GM10248 (cell line): Measurements from ENCODE around the gene SIGMAR1.

Experiments
- CTCF ChIA-PET: fragments of 300-600 bp; sonication (Branson Sonifier 250); formaldehyde crosslinking; extraction: SDS; loops from one replicate; lab custom pipeline; 2021; ENCODE audit warnings: antibody characterized with exemption; lab: Yijun Ruan, JAX
- POLR2A ChIA-PET: fragments of 350-650 bp; sonication (Branson Sonifier 250); formaldehyde crosslinking; extraction: SDS; loops from one replicate; lab custom pipeline; 2020; ENCODE audit warnings: antibody characterized with exemption; lab: Yijun Ruan, JAX
- DNase-seq: peaks from one replicate; pipeline ENCODE4 v3.0.0; 2012; ENCODE audit errors: extremely low spot score
- TF ChIP-seq, protein P1 (sequence below): IDR thresholded peaks from 2 replicates; pipeline ENCODE4 v1.5.1; 2012; ENCODE audit warnings: mild to moderate bottlenecking, low read depth; ENCODE audit errors: extremely low read depth, missing control alignments, control extremely low read depth

The SIGMAR1 gene

DNA sequence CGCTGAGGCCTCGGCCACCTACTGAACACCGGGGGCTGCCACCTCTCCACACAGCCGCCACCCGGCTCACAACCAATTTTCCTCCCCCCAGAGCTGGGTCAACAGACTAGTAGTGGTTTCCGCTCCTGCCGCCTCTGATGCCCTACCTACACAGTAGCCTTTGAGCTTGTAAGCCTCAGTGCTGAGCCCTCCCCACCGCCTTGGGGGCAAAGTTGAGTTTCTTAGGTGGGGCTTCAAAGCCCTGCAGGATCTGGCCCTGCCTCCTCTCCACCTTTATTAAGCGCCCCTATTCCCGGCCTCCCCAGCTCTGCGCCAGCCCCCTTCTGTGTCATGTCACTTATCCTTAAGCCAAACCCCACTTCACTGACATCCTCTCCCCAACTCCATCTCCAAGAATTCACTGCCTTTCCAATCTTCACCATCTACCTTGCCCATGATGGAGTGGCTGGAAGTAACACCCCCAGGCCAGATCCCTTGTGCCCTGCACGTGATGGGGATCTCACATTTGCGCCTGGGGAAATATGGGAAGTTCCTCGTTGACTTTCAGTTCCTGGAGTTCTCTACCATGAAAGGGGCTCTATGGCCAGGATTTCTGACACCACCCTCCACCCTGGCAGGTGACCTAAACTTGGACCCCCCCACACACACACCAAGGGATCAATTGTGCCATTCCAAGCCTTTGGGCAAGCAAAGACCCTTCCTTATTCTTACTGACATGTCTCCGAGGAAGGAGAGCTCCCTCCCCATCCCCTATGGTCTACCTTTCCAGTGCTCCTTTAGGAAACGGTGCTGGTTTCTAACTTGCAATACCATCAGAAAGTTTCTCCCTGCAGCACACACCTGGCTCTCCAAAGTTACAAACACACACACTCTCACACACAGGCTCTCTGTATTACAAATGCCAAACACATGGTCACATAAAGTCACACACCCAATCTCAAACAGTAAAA is 45.4 kb downstream of the SIGMAR1 start:
- CTCF ChIA-PET = interaction anchor here (0.6 to 5.1 kb wide), 47 partner anchors 8 to 969 kb away, joined by 3 to 46 read pairs (median 5); partner anchors contain the start of genes DCTN3, RPP25L and SIGMAR1
- TF ChIP-seq, protein P1, sequence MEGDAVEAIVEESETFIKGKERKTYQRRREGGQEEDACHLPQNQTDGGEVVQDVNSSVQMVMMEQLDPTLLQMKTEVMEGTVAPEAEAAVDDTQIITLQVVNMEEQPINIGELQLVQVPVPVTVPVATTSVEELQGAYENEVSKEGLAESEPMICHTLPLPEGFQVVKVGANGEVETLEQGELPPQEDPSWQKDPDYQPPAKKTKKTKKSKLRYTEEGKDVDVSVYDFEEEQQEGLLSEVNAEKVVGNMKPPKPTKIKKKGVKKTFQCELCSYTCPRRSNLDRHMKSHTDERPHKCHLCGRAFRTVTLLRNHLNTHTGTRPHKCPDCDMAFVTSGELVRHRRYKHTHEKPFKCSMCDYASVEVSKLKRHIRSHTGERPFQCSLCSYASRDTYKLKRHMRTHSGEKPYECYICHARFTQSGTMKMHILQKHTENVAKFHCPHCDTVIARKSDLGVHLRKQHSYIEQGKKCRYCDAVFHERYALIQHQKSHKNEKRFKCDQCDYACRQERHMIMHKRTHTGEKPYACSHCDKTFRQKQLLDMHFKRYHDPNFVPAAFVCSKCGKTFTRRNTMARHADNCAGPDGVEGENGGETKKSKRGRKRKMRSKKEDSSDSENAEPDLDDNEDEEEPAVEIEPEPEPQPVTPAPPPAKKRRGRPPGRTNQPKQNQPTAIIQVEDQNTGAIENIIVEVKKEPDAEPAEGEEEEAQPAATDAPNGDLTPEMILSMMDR = no peak

DNA sequence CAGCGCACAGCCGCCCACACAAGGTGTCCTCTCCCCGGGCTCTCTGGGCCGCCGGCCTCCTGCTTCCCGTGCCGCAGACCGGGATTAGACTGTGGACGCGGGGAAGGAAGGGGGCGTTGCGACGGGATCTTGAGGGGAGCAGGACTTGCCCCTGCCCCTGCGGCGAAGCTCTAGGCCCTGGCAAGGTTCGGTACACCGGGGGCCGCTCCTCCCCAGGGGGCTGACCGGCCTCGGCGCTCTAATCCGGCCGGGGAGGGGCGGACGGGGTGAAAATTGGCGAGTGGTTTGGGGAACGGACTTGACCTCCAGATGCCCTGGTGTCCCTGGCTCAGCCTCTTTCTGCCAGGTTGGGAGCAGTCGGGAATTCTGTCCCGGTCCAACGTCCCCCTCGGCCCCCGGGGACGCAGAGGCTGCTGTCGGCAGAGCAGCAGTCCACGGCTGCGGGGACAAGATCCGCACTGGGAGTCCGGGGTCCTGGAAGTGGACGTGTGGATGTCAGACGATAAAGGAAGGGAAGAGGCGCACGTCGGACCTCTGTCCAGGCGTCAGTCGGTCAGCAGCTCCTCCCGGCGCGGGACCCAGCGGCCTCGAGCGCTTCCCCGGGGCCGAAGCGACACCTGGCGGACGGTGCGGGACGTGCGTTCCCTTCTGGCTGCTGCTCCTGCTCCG is 46.2 kb downstream of the SIGMAR1 start:
- DNase-seq = peak; percentile 91
- ChIA-PET POLR2A (no interaction called here), CTCF (interaction anchor here (0.6 to 5.1 kb wide), 46 partner anchors 9 to 968 kb away, joined by 3 to 46 read pairs (median 5); partner anchors contain the start of genes DCTN3, RPP25L and SIGMAR1)
- TF ChIP-seq, protein P1 = peak; percentile 95

More for the DNA sequence above, 45.4 kb downstream of the SIGMAR1 start:
- POLR2A ChIA-PET = no interaction called here
- DNase-seq = no peak

- ChIA-PET CTCF (interaction anchor here (0.9 to 5.1 kb wide), 22 partner anchors 9 to 643 kb away, joined by 3 to 46 read pairs (median 8); partner anchors contain the start of genes RPP25L and SIGMAR1), POLR2A (no interaction called here)
- DNase-seq = no peak
- TF ChIP-seq, protein P1 = no peak
These were observed 47.0 kb downstream of the SIGMAR1 start for GRCh38 chr9:34590381-34591247.

- TF ChIP-seq, protein P1 = no peak
- DNase-seq = no peak
- ChIA-PET POLR2A (no interaction called here), CTCF (no interaction called here)
These were observed 47.8 kb downstream of the SIGMAR1 start, which contains the start of gene CNTFR for GRCh38 chr9:34589636-34590380. Gene CNTFR (minus strand): TSS chr9:34589724. CDS start chr9:34568981, 20,743 bp downstream.

DNA sequence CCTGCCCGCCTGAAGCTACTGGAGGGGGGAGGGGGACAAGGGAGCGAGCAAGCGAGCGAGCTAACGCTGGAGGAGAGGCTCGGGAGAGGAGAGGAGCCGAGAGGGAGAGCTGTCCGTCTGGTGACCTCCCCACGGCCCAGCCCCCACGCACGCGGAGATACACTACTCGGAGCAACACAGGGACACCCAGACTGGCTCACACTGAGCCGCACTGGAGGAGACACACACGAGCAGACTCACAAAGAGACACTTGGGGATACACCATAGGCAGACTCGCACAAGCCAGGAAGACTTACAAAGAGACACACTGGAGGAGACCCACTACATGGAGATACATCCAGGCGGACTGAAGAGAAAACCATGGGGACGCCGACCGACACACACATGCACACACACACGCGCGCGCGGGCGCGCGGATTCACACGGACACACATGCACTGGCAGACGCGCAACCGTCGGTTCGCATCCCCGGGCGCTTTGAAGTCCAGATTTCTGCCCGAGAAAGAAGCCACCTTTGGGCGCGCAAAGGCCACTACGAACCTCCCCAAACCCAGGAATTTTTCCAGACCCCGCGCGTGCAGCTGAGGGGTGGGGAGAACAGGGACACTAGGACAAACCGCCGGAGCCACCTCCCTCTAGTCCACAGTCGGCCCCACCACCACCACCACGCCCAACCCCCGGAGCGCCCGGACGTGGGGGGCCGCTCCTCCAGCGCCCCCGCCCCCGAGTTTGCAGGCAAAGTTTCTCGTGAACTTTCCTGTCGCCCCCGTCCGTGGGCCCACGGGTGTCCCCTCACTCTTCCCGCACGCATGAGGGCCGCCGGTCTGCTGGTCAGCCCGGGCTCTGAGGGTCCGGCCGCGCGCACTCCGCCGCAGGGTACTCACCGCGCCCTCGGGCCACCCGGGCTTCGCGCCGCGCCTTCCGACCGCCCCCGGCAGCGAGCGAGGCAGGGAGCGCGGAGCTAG is 48.6 kb downstream of the SIGMAR1 start:
- CTCF ChIA-PET = interaction anchor here (2.2 kb wide), 1 partner anchor 10 kb away, joined by 6 read pairs; no protein-coding TSS in a partner anchor
- TF ChIP-seq, protein P1 = no peak
- DNase-seq = no peak
- POLR2A ChIA-PET = no interaction called here
